Astrocyte of the spinal cord (primary cell): ENCODE data around the gene HDLBP.

Source experiments
- DNase-seq: peaks from one replicate; pipeline ENCODE4 v3.0.0; 2011; ENCODE audit warnings: low read depth, low spot score
- H3K4me3 ChIP-seq: 2 replicates; pipeline ENCODE4 v1.5.1; 2011; ENCODE audit warnings: low read depth, mild to moderate bottlenecking, low read length, moderate library complexity
- CTCF ChIP-seq: IDR thresholded peaks from 2 replicates; pipeline ENCODE4 v1.5.1; 2012; ENCODE audit warnings: low read depth, mild to moderate bottlenecking, low read length, inconsistent platforms
- in situ Hi-C: cut with HindIII; loops from 2 replicates; pipeline ENCODE4 v1.10.0; 2017; ENCODE audit warnings: low sequenced_read_pairs

Gene HDLBP

GRCh38 chr2:241265506-241265905 is 50.0 kb downstream of the HDLBP start:
- in situ Hi-C loops = no loop called here
- DNase-seq = no peak
- no peak for TF ChIP-seq CTCF
- no peak overlapping the region for H3K4me3 ChIP-seq

DNA sequence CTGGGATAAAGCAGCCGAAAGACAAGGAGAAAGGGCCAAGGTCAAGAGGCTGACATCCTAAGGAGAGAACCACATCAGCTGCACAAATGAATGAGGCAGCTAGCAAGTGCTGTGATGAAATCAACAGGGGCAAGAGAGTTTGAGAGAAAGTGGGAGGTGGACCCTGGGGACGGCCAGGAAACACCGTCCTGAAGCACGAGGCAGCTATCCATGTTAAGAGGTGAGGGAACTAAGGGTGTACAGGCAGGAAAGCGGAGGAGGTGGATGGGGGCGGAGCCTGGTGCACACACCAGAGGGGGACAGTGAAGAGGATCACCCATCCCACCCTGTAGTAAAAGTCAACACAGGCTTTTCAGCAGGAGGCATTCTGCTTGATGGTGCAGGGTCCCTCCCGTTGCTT is 52.4 kb downstream of the HDLBP start:
- in situ Hi-C loops = no loop called here
- H3K4me3 ChIP-seq = no peak overlapping the region
- no peak for TF ChIP-seq CTCF
- DNase-seq = no peak

DNA sequence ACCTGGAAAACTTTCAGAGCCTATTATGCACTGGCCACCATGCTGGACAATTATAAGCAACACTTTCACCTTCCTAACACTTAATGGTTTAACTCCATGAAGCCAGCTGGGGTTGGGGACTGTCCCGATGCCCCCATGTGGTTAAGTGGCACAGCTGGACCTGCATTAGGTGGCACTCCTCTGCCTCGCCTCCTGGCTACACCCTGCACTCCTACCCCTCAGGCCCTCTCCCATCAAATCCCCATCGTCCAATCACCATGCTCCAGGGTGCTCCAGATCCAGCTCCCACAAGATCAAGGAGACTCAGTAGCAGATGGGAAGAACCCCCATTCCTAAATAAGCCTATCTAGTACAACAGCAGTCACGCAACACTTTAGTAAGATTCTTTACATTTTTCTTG is 53.8 kb downstream of the HDLBP start:
- H3K4me3 ChIP-seq = no peak overlapping the region
- no peak for DNase-seq
- TF ChIP-seq CTCF = no peak
- in situ Hi-C loops = no loop called here

GRCh38 chr2:241260911-241261310 is 54.6 kb downstream of the HDLBP start:
- no peak for DNase-seq
- in situ Hi-C loops = no loop called here
- TF ChIP-seq CTCF = no peak
- H3K4me3 ChIP-seq = no peak overlapping the region

- no peak for DNase-seq
- no peak for TF ChIP-seq CTCF
- H3K4me3 ChIP-seq = no peak overlapping the region
- in situ Hi-C loops = no loop called here
Observed at GRCh38 chr2:241258505-241259280, 56.8 kb downstream of the HDLBP start.

DNA sequence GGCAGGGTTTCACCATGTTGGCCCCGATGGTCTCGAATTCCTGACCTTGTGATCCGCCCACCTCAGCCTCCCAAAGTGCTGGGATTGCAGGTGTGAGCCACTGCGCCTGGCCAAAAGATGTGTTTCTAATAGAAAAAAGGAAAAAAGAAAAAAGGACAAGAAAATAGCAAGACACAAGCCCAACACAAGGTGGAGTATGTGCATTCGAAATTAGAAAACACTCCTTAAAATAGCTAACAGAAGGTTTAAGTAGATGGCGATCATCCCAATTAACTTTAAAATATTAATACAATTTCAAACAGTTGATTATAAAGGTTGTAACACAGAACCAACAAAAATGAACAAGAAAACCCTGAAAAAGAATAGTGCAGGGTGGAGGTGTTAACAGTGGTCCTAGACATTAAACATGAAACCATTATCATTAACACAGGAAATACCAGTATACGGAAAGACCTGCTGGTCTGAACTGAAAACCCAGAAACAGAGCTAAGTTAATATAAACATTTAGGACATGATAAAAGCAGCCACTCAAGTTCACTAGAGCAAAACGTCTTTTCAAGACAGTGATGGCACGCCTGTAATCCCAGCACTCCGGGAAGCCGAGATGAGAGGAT is 57.9 kb downstream of the HDLBP start:
- DNase-seq = no peak
- no peak for TF ChIP-seq CTCF
- no peak overlapping the region for H3K4me3 ChIP-seq
- in situ Hi-C loops = no loop called here
